Heart left ventricle (tissue), 16 donors: ENCODE results near the gene SNRNP48. TPM values are rescaled to one million over a fixed set of nuclear protein-coding genes. Genes with fewer than 3 reads are reported as not detected.

Experiments used
- ATAC-seq, 4 donors: fragments of 200-7000 bp; cut with Tn5 transposase; one replicate each; pipeline ENCODE4 v1.9.1; 2020 to 2022; ENCODE audit warnings: moderate library complexity in 4 of 4, mild to moderate bottlenecking in 3 of 4, moderate number of reproducible peaks in 1 of 4
- DNase-seq, 5 donors: peaks; one replicate each; pipeline ENCODE4 v3.0.0-alpha.2; 2020
- H3K27ac ChIP-seq, 12 donors: fragments of 200-600 bp; sonication (generic) in 4 of 12; one replicate each; pipeline versions ENCODE4 v1.5.0 to v1.8.0; 2016 to 2022; ENCODE audit warnings: mild to moderate bottlenecking in 2 of 12
- H3K27me3 ChIP-seq, 9 donors: fragments of 200-600 bp; sonication (generic) in 2 of 9; one replicate each; pipeline versions ENCODE4 v1.5.1 to v1.8.0; 2016 to 2022; ENCODE audit warnings: mild to moderate bottlenecking in 3 of 9
- H3K36me3 ChIP-seq, 9 donors: fragments of 200-600 bp; sonication (generic) in 2 of 9; one replicate each; pipeline versions ENCODE4 v1.5.0 to v1.8.0; 2018 to 2022; ENCODE audit warnings: mild to moderate bottlenecking in 2 of 9
- H3K4me1 ChIP-seq, 12 donors: fragments of 200-600 bp; sonication (generic) in 4 of 12; one replicate each; pipeline versions ENCODE4 v1.5.0 to v1.8.0; 2016 to 2022; ENCODE audit warnings: mild to moderate bottlenecking in 3 of 12
- H3K4me3 ChIP-seq, 12 donors: fragments of 200-600 bp; sonication (generic) in 4 of 12; one replicate each; pipeline versions ENCODE4 v1.5.0 to v1.8.0; 2017 to 2022; ENCODE audit warnings: mild to moderate bottlenecking in 9 of 12, moderate library complexity in 4 of 12
- H3K9me3 ChIP-seq, 12 donors: fragments of 200-600 bp; sonication (generic) in 4 of 12; one replicate each; pipeline versions ENCODE4 v1.5.0 to v1.8.0; 2016 to 2022; ENCODE audit warnings: mild to moderate bottlenecking in 1 of 12
- CTCF ChIP-seq, 12 donors: fragments of 200-600 bp; sonication (generic) in 4 of 12; IDR thresholded peaks; one replicate each; pipeline versions ENCODE4 v1.5.0 to v1.8.0; 2018 to 2022; ENCODE audit warnings: antibody characterized with exemption in 12 of 12, mild to moderate bottlenecking in 5 of 12
- POLR2A ChIP-seq, 2 donors: fragments of 450-650 bp; IDR thresholded peaks; one replicate each; pipeline ENCODE4 v1.6.1; 2017; ENCODE audit warnings: antibody characterized with exemption in 2 of 2, mild to moderate bottlenecking in 2 of 2, moderate library complexity in 2 of 2
- WGBS, 4 donors: extraction: QIAGEN DNeasy Blood & Tissue Kit in 2 of 4; methylation state at CpG; one replicate each; pipeline versions ENCODE4 v1.1.5 to v1.1.7; 2013 to 2018; 5-methylcytosine and 5-hydroxymethylcytosine counted together
- intact Hi-C, 10 donors: fragments of 100-400 bp; cut with DNase I; formaldehyde crosslinking; loops; one replicate each; pipeline versions ENCODE4 v1.11.1 to v1.14.2; 2022
- polyA plus RNA-seq, 2 donors: library from polyadenylated mRNA; stranded (reverse); fragments of 200-250 nt; gene quantifications; one replicate each; pipeline ENCODE4 v1.2.3, GENCODE V29; 2013
- total RNA-seq, 9 donors: library from RNA; depleted of rRNA in 2 of 9; stranded (reverse); fragments of >200 nt in 2 of 9; fragmentation: NEBNext Ultra II Directional in 3 of 9; extraction: Animal tissue kit (Norgen Biotek cat#: 25700) in 3 of 9; gene quantifications; one replicate each; pipeline versions ENCODE4 v1.1.0 to v1.2.4, GENCODE V29; 2016 to 2023
- donor health status: ischemic (EF 13 %, LVEDD 7.1; RV severe dilation, severe dysfunction).
- donor health status: healthy with polysubstance abuse.
- donor health status: DM: no; HTN: yes; CAD: no.
- donor health status: DM: no; HTN: no; CAD: no.
- donor health status: ischemic (EF 25% LVEDD 6.9; RV normal size, moderate dysfunction).
- donor health status: ischemic (EF 25% LVEDD 5.7; RV mildly dilated, moderate dysfunction).
- donor health status: healthy.
- donor health status: DM: yes; HTN: yes; CAD: no.
- donor health status: ischemic (EF 35%, LVEDD 5.7; RV mildly dilated, moderate dysfunction).
- donor health status: nonischemic (EF 11% LVEDD 7.7; RV severe dilation, severe dysfunction).
- donor health status: DM: yes; HTN: yes; CAD: no.
- donor health status: PGD.
- donor health status: ischemic (EF 29% LVEDD 5.4; RV normal size, mild dysfunction).
- donor health status: nonischemic (EF 23%, LVEDD 6.1; RV moderate dilation, normal function).

SNRNP48 gene
- total and polyA plus RNA-seq, 11 donors: 8.2 to 25.8 (median 13.3) TPM

DNA sequence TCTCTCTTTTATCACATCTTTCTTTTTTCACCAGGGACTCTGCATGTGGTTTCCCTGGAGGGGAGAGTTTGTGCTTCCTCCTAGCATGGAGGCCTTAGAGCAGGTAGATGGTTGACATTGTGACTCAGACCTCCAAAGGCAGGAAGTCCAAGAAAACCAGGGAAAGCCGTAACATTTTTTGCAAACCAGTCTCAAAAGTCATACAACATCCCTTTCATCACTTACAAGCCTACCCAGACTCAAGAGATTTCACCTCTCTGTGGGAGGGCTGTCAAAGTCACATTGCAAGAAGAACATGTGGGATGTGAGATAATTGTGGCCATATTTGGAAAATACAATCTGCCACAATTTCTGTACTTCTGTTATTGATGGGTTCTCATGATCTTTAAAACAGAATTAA, 46.2 kb downstream of the SNRNP48 start:
- DNase-seq (no peak), ATAC-seq (no peak)
- Histone ChIP-seq H3K27ac (no peak overlapping the region), H3K4me1 (no peaks in the 10 kb centered on the region), H3K9me3 (no peaks in the 10 kb centered on the region), H3K36me3 (no peaks in the 10 kb centered on the region), H3K27me3 (peaks cover 0 to 12% (median 0%) of the 10 kb centered on the region in 9 donors), H3K4me3 (no peak overlapping the region)
- intact Hi-C loops: no loop called here
- TF ChIP-seq CTCF (IDR thresholded peaks at IDR 0.05) (no peak), POLR2A (IDR thresholded peaks at IDR 0.05) (no peak)
- 61 to 89% (median 73%) methylated on average over 1 of the region's 1 CpG for WGBS, 4 donors

DNA sequence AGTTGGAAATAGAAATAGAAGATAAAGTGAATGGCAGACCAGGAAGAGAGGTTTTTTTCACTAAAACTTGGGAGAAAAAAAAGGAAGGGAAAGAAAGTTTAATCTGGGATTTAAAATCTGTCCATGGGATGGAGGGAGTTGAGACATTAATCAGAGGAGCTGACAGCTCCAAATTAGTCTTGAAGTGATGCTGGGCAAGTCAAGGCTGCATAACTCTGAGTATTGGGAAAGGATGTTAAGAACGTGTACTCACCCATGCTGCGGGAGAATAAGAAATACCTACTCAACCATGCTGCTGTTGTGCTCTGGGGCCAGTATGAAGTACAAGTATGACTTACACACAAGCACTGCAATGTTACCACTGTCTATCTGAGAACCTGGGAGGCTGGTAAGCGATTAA, 47.5 kb downstream of the SNRNP48 start:
- 75 to 93% (median 78%) methylated on average over 3 of the region's 3 CpGs for WGBS, 4 donors
- Histone ChIP-seq H3K4me3 (no peak overlapping the region), H3K27me3 (peaks cover 0 to 12% (median 0%) of the 10 kb centered on the region in 9 donors), H3K36me3 (no peaks in the 10 kb centered on the region), H3K9me3 (no peaks in the 10 kb centered on the region), H3K27ac (no peak overlapping the region), H3K4me1 (no peaks in the 10 kb centered on the region)
- ATAC-seq: no peak
- intact Hi-C loops: no loop called here
- no peak for DNase-seq
- TF ChIP-seq POLR2A (IDR thresholded peaks at IDR 0.05) (no peak), CTCF (IDR thresholded peaks at IDR 0.05) (no peak)

GRCh38 chr6:7639427-7639826, 49.4 kb downstream of the SNRNP48 start:
- intact Hi-C loops: no loop called here
- no peak for ATAC-seq
- 90 to 94% (median 91%) methylated on average over 3 of the region's 3 CpGs for WGBS, 4 donors
- peaks cover 0 to 12% (median 0%) of the 10 kb centered on the region in 9 donors for H3K27me3 ChIP-seq
- H3K36me3 ChIP-seq: no peaks in the 10 kb centered on the region
- no peaks in the 10 kb centered on the region for H3K4me1 ChIP-seq
- H3K27ac ChIP-seq: no peak overlapping the region
- no peak for DNase-seq
- H3K4me3 ChIP-seq: no peak overlapping the region
- no peaks in the 10 kb centered on the region for H3K9me3 ChIP-seq
- TF ChIP-seq POLR2A (IDR thresholded peaks at IDR 0.05) (no peak), CTCF (IDR thresholded peaks at IDR 0.05) (no peak)

DNA sequence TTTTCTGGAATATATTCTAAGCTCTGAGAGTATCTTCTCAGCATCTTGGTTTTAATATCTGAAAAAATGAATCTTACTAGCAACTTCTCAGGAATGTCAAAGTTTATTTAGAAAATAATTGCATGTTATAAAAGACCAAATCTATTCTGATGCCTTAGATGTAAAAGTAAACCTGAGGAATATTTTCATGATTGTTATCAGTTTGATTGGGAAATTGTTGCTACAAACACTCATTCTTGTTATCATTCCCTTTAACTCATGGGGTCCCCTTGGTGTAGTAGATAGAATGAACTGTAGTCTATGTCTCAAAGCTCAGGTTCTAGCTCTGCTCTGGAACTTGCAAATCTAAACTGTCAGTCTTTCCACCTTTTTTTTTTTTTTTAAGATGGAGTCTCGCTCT, 50.0 kb downstream of the SNRNP48 start:
- Histone ChIP-seq H3K27me3 (peaks cover 0 to 9% (median 0%) of the 10 kb centered on the region in 9 donors), H3K36me3 (no peaks in the 10 kb centered on the region), H3K27ac (no peak overlapping the region), H3K9me3 (no peaks in the 10 kb centered on the region), H3K4me3 (no peak overlapping the region), H3K4me1 (no peaks in the 10 kb centered on the region)
- TF ChIP-seq POLR2A (IDR thresholded peaks at IDR 0.05): no peak
- TF ChIP-seq CTCF (IDR thresholded peaks at IDR 0.05): no peak
- DNase-seq (no peak), ATAC-seq (no peak)
- 88 to 94% (median 92%) methylated on average over 1 of the region's 1 CpG for WGBS, 4 donors
- intact Hi-C loops: no loop called here
